A673 (cell line): Measurements from ENCODE around the gene CAMK4. TPM values are rescaled to one million over a fixed set of nuclear protein-coding genes. Genes with fewer than 3 reads are reported as not detected.

Experiments used
- BruUV-seq: library from RNA; stranded (reverse); fragments of 400-500 nt; replicated peaks from 2 replicates; lab custom pipeline; 2021; lab: Mats Ljungman, UMichigan
- CTCF ChIA-PET: fragments of 300-600 bp; sonication (Branson Sonifier 250); formaldehyde crosslinking; loops from one replicate; lab custom pipeline; 2022; ENCODE audit warnings: antibody characterized with exemption; lab: Charles Lee
- POLR2A ChIA-PET: fragments of 300-600 bp; sonication (Branson Sonifier 250); formaldehyde crosslinking; loops from one replicate; lab custom pipeline; 2022; ENCODE audit warnings: antibody characterized with exemption; ENCODE audit not compliant: low non-redundant PET; lab: Charles Lee
- DNase-seq: peaks from one replicate; pipeline ENCODE4 v3.0.0-alpha.2; 2015; ENCODE audit warnings: low spot score
- H3K27ac ChIP-seq: fragments of 200-600 bp; sonication (generic); 2 replicates; pipeline ENCODE4 v1.5.1; 2016; ENCODE audit warnings: mixed run types, low read depth, mild to moderate bottlenecking, mixed read lengths, antibody characterized with exemption, low read length; ENCODE audit not compliant: poor library complexity, severe bottlenecking
- H3K27me3 ChIP-seq: fragments of 200-600 bp; sonication (generic); replicated peaks from 2 replicates; pipeline ENCODE4 v1.6.1; 2017; ENCODE audit warnings: mixed run types, low read depth, mild to moderate bottlenecking, mixed read lengths, antibody characterized with exemption, low read length; ENCODE audit not compliant: insufficient read depth, poor library complexity
- H3K36me3 ChIP-seq: fragments of 200-600 bp; sonication (generic); 2 replicates; pipeline ENCODE4 v1.6.1; 2016; ENCODE audit warnings: mixed run types, mild to moderate bottlenecking, mixed read lengths, antibody characterized with exemption, low read length; ENCODE audit not compliant: insufficient read depth, poor library complexity, severe bottlenecking
- H3K4me1 ChIP-seq: fragments of 200-600 bp; sonication (generic); 2 replicates; pipeline ENCODE4 v1.6.1; 2017; ENCODE audit warnings: mixed run types, mild to moderate bottlenecking, mixed read lengths, antibody characterized with exemption, low read length; ENCODE audit not compliant: insufficient read depth, poor library complexity, severe bottlenecking
- H3K4me3 ChIP-seq: fragments of 200-600 bp; sonication (generic); 2 replicates; pipeline ENCODE4 v1.5.1; 2016; ENCODE audit warnings: low read depth, mixed run types, mild to moderate bottlenecking, mixed read lengths, low read length; ENCODE audit not compliant: poor library complexity, severe bottlenecking
- H3K9me3 ChIP-seq: fragments of 200-600 bp; sonication (generic); 2 replicates; pipeline ENCODE4 v1.6.1; 2016; ENCODE audit warnings: mixed run types, low read depth, mild to moderate bottlenecking, mixed read lengths, antibody characterized with exemption, low read length; ENCODE audit not compliant: poor library complexity, severe bottlenecking
- EZH2 ChIP-seq: fragments of 200-600 bp; sonication (generic); IDR thresholded peaks from 2 replicates; pipeline ENCODE4 v1.6.1; 2017; ENCODE audit warnings: borderline replicate concordance, low read depth, mild to moderate bottlenecking, mixed read lengths, antibody characterized with exemption, low read length; ENCODE audit not compliant: poor library complexity, severe bottlenecking
- intact Hi-C: fragments of 100-400 bp; cut with micrococcal nuclease; formaldehyde crosslinking; loops from one replicate; pipeline ENCODE4 v1.10.0; 2022; ENCODE audit not compliant: unreplicated experiment
- total RNA-seq: library from RNA; stranded (reverse); gene quantifications from 2 replicates; pipeline ENCODE4 v1.2.3, GENCODE V29; 2021
- TF ChIP-seq, protein P1 (sequence below): fragments of 300-800, 200-600 bp; sonication (generic); conservative IDR thresholded peaks from 2 replicates; pipeline ENCODE4 v1.5.1; 2017; ENCODE audit warnings: low read depth, mild to moderate bottlenecking, antibody characterized with exemption, low read length, moderate library complexity, mixed read lengths

Gene CAMK4
- total RNA-seq, 1 experiment from 2014 or later = 0.88 TPM

DNA sequence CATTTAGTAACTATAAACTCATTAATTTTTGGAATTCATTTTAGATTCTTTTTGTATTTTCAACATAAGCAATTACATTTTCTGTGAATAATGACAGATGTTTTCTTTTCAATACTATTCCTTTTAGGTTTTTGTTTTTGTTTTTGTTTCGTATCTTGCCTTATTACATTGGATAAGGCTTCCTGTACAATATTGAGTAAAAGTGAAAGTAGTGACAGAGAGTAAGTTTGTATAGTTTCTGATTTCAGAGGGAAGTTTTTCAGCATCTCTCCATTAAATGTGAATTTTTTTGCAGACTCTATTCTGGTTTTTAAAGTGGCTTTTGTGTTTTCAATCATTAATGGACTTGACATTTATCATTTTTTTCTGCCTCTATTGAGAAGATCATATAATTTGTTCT is 12.8 kb upstream of the CAMK4 start:
- no peak overlapping the region for H3K27ac ChIP-seq
- POLR2A ChIA-PET = no interaction called here
- no peaks in the 10 kb centered on the region for H3K36me3 ChIP-seq
- H3K4me1 ChIP-seq = no peaks in the 10 kb centered on the region
- BruUV-seq = no TSS peak
- CTCF ChIA-PET = no interaction called here
- H3K27me3 ChIP-seq = peaks cover 11% of the 10 kb centered on the region
- no peaks in the 10 kb centered on the region for H3K9me3 ChIP-seq
- H3K4me3 ChIP-seq = no peak overlapping the region
- TF ChIP-seq, protein P1, sequence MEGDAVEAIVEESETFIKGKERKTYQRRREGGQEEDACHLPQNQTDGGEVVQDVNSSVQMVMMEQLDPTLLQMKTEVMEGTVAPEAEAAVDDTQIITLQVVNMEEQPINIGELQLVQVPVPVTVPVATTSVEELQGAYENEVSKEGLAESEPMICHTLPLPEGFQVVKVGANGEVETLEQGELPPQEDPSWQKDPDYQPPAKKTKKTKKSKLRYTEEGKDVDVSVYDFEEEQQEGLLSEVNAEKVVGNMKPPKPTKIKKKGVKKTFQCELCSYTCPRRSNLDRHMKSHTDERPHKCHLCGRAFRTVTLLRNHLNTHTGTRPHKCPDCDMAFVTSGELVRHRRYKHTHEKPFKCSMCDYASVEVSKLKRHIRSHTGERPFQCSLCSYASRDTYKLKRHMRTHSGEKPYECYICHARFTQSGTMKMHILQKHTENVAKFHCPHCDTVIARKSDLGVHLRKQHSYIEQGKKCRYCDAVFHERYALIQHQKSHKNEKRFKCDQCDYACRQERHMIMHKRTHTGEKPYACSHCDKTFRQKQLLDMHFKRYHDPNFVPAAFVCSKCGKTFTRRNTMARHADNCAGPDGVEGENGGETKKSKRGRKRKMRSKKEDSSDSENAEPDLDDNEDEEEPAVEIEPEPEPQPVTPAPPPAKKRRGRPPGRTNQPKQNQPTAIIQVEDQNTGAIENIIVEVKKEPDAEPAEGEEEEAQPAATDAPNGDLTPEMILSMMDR = no peak
- no peak for DNase-seq
- intact Hi-C loops = no loop called here

DNA sequence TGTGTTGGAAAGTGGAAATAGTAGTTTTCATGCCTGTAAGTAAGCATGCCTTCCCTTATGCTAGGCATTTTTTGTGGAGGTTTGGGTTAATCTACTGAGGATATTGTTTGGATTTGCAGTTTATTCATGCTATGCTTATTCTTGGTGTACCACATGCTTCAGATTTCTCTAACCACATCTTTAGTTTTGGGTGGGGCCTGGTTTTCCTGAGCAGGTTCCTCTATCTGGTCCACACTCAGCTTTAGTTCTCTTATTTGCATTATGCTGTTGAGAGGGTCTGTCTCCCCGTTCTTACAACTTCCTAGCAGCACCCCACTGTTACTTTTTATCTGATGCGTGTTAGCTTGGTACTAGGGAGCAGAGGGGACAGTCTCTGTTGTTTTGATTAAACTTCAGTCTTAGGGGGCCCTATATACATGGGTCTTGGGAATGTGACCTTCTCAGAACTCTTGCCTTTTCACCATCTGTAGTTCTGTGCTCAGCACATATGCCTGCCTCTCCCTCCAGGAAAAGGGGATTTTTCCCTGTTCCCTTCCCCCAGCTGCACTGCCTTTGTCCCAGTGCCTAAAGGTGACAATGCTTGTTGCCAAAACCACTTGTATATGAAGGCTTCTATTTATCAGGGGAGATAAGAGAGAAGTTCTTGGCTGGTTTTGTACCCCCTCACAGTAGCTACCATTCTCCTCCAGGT is 10.0 kb upstream of the CAMK4 start:
- TF ChIP-seq, protein P1 = no peak
- TF ChIP-seq EZH2 = no peak
- POLR2A ChIA-PET = no interaction called here
- CTCF ChIA-PET = no interaction called here
- no TSS peak for BruUV-seq
- H3K36me3 ChIP-seq = no peaks in the 10 kb centered on the region
- H3K9me3 ChIP-seq = no peaks in the 10 kb centered on the region
- intact Hi-C loops = no loop called here
- DNase-seq = no peak
- H3K4me1 ChIP-seq = no peaks in the 10 kb centered on the region
- H3K27me3 ChIP-seq = peaks cover 7% of the 10 kb centered on the region
- no peak overlapping the region for H3K4me3 ChIP-seq
- no peak overlapping the region for H3K27ac ChIP-seq

DNA sequence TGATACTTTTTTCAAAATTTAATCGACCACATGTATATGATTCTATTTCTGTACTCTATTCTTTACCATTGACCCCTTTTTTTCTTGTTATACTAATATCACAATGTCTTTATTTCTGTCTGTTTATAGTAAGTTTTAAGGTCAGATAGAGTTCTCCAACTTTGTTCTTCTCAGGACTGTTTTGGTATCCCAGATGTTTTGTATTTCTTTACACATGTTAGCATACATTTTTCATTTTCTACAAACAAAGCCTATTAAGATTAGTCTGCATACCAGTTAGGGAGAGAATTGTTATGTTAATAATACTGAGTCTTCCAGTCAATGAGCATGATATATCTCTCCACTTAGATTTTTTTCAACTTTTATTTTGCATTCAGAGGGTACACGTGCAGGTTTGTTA is 8.2 kb upstream of the CAMK4 start:
- Histone ChIP-seq H3K9me3 (no peaks in the 10 kb centered on the region), H3K4me1 (no peaks in the 10 kb centered on the region), H3K36me3 (no peaks in the 10 kb centered on the region), H3K27me3 (peaks cover 7% of the 10 kb centered on the region), H3K27ac (no peak overlapping the region), H3K4me3 (no peak overlapping the region)
- intact Hi-C loops = no loop called here
- ChIA-PET CTCF (no interaction called here), POLR2A (interaction anchor here (0.6 kb wide), 1 partner anchor 1707 kb away, joined by 4 read pairs; no protein-coding TSS in a partner anchor)
- no TSS peak for BruUV-seq
- no peak for DNase-seq
- TF ChIP-seq, protein P1 = no peak
- TF ChIP-seq EZH2 = no peak
